H9 (cell line): Measurements from ENCODE around the gene KCTD16. TPM values are rescaled to one million over a fixed set of nuclear protein-coding genes. Genes with fewer than 3 reads are reported as not detected.

ENCODE experiments used
- DNase-seq: peaks from one replicate; pipeline ENCODE4 v3.0.0-alpha.2; 2017
- H2AFZ ChIP-seq: one replicate; pipeline ENCODE4 v1.6.1; 2013; ENCODE audit warnings: mild to moderate bottlenecking, low read length, control low read depth, moderate library complexity
- H2AK5ac ChIP-seq: 2 replicates; pipeline ENCODE4 v1.6.1; 2013; ENCODE audit warnings: low read length, control low read depth, mixed read lengths; ENCODE audit not compliant: insufficient read length
- H2BK120ac ChIP-seq: one replicate; pipeline ENCODE4 v1.6.1; 2013; ENCODE audit warnings: low read depth, mild to moderate bottlenecking, low read length, control low read depth, inconsistent platforms; ENCODE audit not compliant: poor library complexity, severe bottlenecking
- H2BK12ac ChIP-seq: 2 replicates; pipeline ENCODE4 v1.6.1; 2013; ENCODE audit warnings: low read length, control low read depth, mixed read lengths, low read depth; ENCODE audit not compliant: insufficient read length
- H2BK15ac ChIP-seq: 2 replicates; pipeline ENCODE4 v1.6.1; 2013; ENCODE audit warnings: low read depth, low read length, control low read depth
- H2BK20ac ChIP-seq: one replicate; pipeline ENCODE4 v1.6.1; 2013; ENCODE audit warnings: low read depth, mild to moderate bottlenecking, low read length, control low read depth, inconsistent platforms; ENCODE audit not compliant: poor library complexity, severe bottlenecking
- H2BK5ac ChIP-seq: 2 replicates; pipeline ENCODE4 v1.6.1; 2013; ENCODE audit warnings: low read length, control low read depth, mixed read lengths; ENCODE audit not compliant: insufficient read length
- H3K14ac ChIP-seq: 2 replicates; pipeline ENCODE4 v1.6.1; 2013; ENCODE audit warnings: low read length, control low read depth; ENCODE audit not compliant: insufficient read depth
- H3K18ac ChIP-seq: 2 replicates; pipeline ENCODE4 v1.6.1; 2013; ENCODE audit warnings: low read depth, mild to moderate bottlenecking, mixed read lengths, low read length, control low read depth; ENCODE audit not compliant: insufficient read length
- H3K23ac ChIP-seq: 2 replicates; pipeline ENCODE4 v1.6.1; 2013; ENCODE audit warnings: low read length, control low read depth, mixed read lengths, low read depth; ENCODE audit not compliant: insufficient read length
- H3K23me2 ChIP-seq: 2 replicates; pipeline ENCODE4 v1.6.1; 2013; ENCODE audit warnings: low read depth, mild to moderate bottlenecking, mixed read lengths, low read length, control low read depth; ENCODE audit not compliant: insufficient read length, poor library complexity, severe bottlenecking
- H3K27ac ChIP-seq: 2 replicates; pipeline ENCODE4 v1.5.1; 2013; ENCODE audit warnings: low read length, control low read depth, mixed read lengths, low read depth; ENCODE audit not compliant: insufficient read length
- H3K27me3 ChIP-seq: 2 replicates; pipeline ENCODE4 v1.6.1; 2013; ENCODE audit warnings: low read length, control low read depth, inconsistent platforms; ENCODE audit not compliant: insufficient read depth
- H3K4ac ChIP-seq: 2 replicates; pipeline ENCODE4 v1.6.1; 2013; ENCODE audit warnings: low read depth, mild to moderate bottlenecking, control low read depth, inconsistent platforms, low read length, moderate library complexity
- H3K4me1 ChIP-seq: 2 replicates; pipeline ENCODE4 v1.6.1; 2013; ENCODE audit warnings: low read length, control low read depth, inconsistent platforms; ENCODE audit not compliant: insufficient read depth
- H3K4me2 ChIP-seq: 2 replicates; pipeline ENCODE4 v1.6.1; 2013; ENCODE audit warnings: low read length, control low read depth, mixed read lengths; ENCODE audit not compliant: insufficient read length, insufficient read depth
- H3K56ac ChIP-seq: 2 replicates; pipeline ENCODE4 v1.6.1; 2013; ENCODE audit warnings: low read depth, mild to moderate bottlenecking, mixed read lengths, low read length, control low read depth; ENCODE audit not compliant: insufficient read length
- H3K79me1 ChIP-seq: 2 replicates; pipeline ENCODE4 v1.6.1; 2013; ENCODE audit warnings: low read depth, mild to moderate bottlenecking, moderate library complexity, low read length, control low read depth, inconsistent platforms; ENCODE audit not compliant: insufficient read depth, poor library complexity, severe bottlenecking
- H3K79me2 ChIP-seq: 2 replicates; pipeline ENCODE4 v1.6.1; 2013; ENCODE audit warnings: low read length, control low read depth, inconsistent platforms; ENCODE audit not compliant: insufficient read depth
- H3K9ac ChIP-seq: 2 replicates; pipeline ENCODE4 v1.6.1; 2013; ENCODE audit warnings: low read length, control low read depth, mixed read lengths; ENCODE audit not compliant: insufficient read length; ENCODE audit errors: extremely low read depth
- H3K9me3 ChIP-seq: one replicate; pipeline ENCODE4 v1.6.1; 2013; ENCODE audit warnings: low read depth, low read length, inconsistent platforms; ENCODE audit not compliant: control insufficient read depth
- H3T11ph ChIP-seq: one replicate; pipeline ENCODE4 v1.6.1; 2013; ENCODE audit warnings: mild to moderate bottlenecking, low read length, control low read depth, inconsistent platforms
- H4K20me1 ChIP-seq: one replicate; pipeline ENCODE4 v1.6.1; 2013; ENCODE audit not compliant: control insufficient read depth, insufficient read length, insufficient read depth
- H4K5ac ChIP-seq: 2 replicates; pipeline ENCODE4 v1.6.1; 2013; ENCODE audit warnings: low read depth, mild to moderate bottlenecking, mixed read lengths, low read length, control low read depth; ENCODE audit not compliant: insufficient read length
- H4K8ac ChIP-seq: replicated peaks from 2 replicates; pipeline ENCODE4 v1.6.1; 2013; ENCODE audit warnings: low read length, control low read depth, mixed read lengths, low read depth; ENCODE audit not compliant: insufficient read length
- H4K91ac ChIP-seq: 2 replicates; pipeline ENCODE4 v1.6.1; 2013; ENCODE audit warnings: low read depth, mild to moderate bottlenecking, moderate library complexity, mixed read lengths, low read length, control low read depth; ENCODE audit not compliant: insufficient read length
- H3K27ac Mint-ChIP-seq, 3 experiments: 2 replicates in 2 of 3; 3 replicates in 1 of 3; pipeline ENCODE4 v1.8.0; 2020 to 2021; ENCODE audit warnings: mixed read lengths in 3 of 3, mild to moderate bottlenecking in 1 of 3, moderate library complexity in 1 of 3
- H3K27me3 Mint-ChIP-seq: 2 replicates; pipeline ENCODE4 v1.8.0; 2021; ENCODE audit warnings: low read depth, mild to moderate bottlenecking, moderate library complexity, mixed read lengths
- H3K36me3 Mint-ChIP-seq, 3 experiments: 2 replicates in 2 of 3; 3 replicates in 1 of 3; pipeline ENCODE4 v1.8.0; 2020 to 2021; ENCODE audit warnings: low read depth in 3 of 3, mixed read lengths in 3 of 3; ENCODE audit not compliant: insufficient read depth in 1 of 3
- H3K4me1 Mint-ChIP-seq, 2 experiments: 2 replicates each; pipeline ENCODE4 v1.8.0; 2020; ENCODE audit warnings: mixed read lengths in 2 of 2
- H3K4me3 Mint-ChIP-seq, 2 experiments: 2 replicates in 1 of 2; 3 replicates in 1 of 2; pipeline ENCODE4 v1.8.0; 2020 to 2021; ENCODE audit warnings: mild to moderate bottlenecking in 2 of 2, mixed read lengths in 2 of 2, moderate library complexity in 1 of 2
- H3K9me3 Mint-ChIP-seq, 2 experiments: 2 replicates in 1 of 2; 3 replicates in 1 of 2; pipeline ENCODE4 v1.8.0; 2020; ENCODE audit warnings: mild to moderate bottlenecking in 2 of 2, mixed read lengths in 2 of 2, moderate library complexity in 1 of 2
- CTCF ChIP-seq: fragments of 200-600 bp; sonication (generic); conservative IDR thresholded peaks from 3 replicates; pipeline ENCODE4 v1.8.0; 2021; ENCODE audit warnings: antibody characterized with exemption, mild to moderate bottlenecking
- WGBS: extraction: QIAGEN DNeasy Blood & Tissue Kit; methylation state at CpG from one replicate; pipeline ENCODE4 v1.1.7; 2013; ENCODE audit warnings: missing lambda C conversion rate, low lambda C conversion rate, mixed read lengths; ENCODE audit not compliant: insufficient read length; ENCODE audit errors: extremely low coverage; 5-methylcytosine and 5-hydroxymethylcytosine counted together
- total RNA-seq: library from RNA; stranded (reverse); gene quantifications from 2 replicates; pipeline ENCODE4 v1.2.1, GENCODE V29; 2021

KCTD16 gene
- total RNA-seq, 1 experiment from 2014 or later = 0.09 TPM

GRCh38 chr5:144472221-144472620, 301.5 kb downstream of the KCTD16 start:
- H3K23ac ChIP-seq = no peak overlapping the region
- no peak overlapping the region for H3K56ac ChIP-seq
- no peak overlapping the region for H2BK12ac ChIP-seq
- H2AFZ ChIP-seq = no peak overlapping the region
- H3K14ac ChIP-seq = no peak overlapping the region
- Mint-ChIP-seq H3K36me3 (0 out of 7 replicates have a peak, but pooled peaks cover 0 to 3% (median 0%) of the 10 kb centered on the region in 3 experiments), H3K27me3 (no peaks in the 10 kb centered on the region), H3K27ac (no peak overlapping the region), H3K4me3 (no peak overlapping the region), H3K4me1 (peaks cover 9 to 13% of the 10 kb centered on the region in 2 experiments), H3K9me3 (no peaks in the 10 kb centered on the region)
- H3K4ac ChIP-seq = no peak overlapping the region
- no peak overlapping the region for H2BK5ac ChIP-seq
- no peaks in the 10 kb centered on the region for H3K4me1 ChIP-seq
- H3T11ph ChIP-seq = no peak overlapping the region
- no CpG with 5 or more reads among the region's 2 CpGs for WGBS
- no peaks in the 10 kb centered on the region for H3K9me3 ChIP-seq
- no peak overlapping the region for H2AK5ac ChIP-seq
- DNase-seq = no peak
- H2BK15ac ChIP-seq = no peak overlapping the region
- H2BK120ac ChIP-seq = no peak overlapping the region
- H3K79me1 ChIP-seq = no peaks in the 10 kb centered on the region
- H3K27me3 ChIP-seq = no peaks in the 10 kb centered on the region
- no peak for TF ChIP-seq CTCF
- H4K8ac ChIP-seq = no peak overlapping the region
- no peaks in the 10 kb centered on the region for H3K79me2 ChIP-seq
- H3K23me2 ChIP-seq = no peaks in the 10 kb centered on the region
- H4K5ac ChIP-seq = no peak overlapping the region
- no peak overlapping the region for H3K27ac ChIP-seq
- H2BK20ac ChIP-seq = no peak overlapping the region
- H3K18ac ChIP-seq = no peak overlapping the region
- no peak overlapping the region for H4K91ac ChIP-seq
- H4K20me1 ChIP-seq = no peaks in the 10 kb centered on the region
- no peak overlapping the region for H3K4me2 ChIP-seq
- no peak overlapping the region for H3K9ac ChIP-seq
